Esophagus (tissue), 2 donors: Measurements from ENCODE around the gene OLAH. TPM values are rescaled to one million over a fixed set of nuclear protein-coding genes. Genes with fewer than 3 reads are reported as not detected.

Experiments
- H3K27ac ChIP-seq, 2 donors: one replicate each; pipeline ENCODE4 v1.5.1; 2013; ENCODE audit warnings: low read depth in 2 of 2, mild to moderate bottlenecking in 2 of 2, inconsistent platforms in 1 of 2, low read length in 1 of 2, moderate library complexity in 1 of 2
- H3K27me3 ChIP-seq, 2 donors: one replicate each; pipeline ENCODE4 v1.6.1; 2013; ENCODE audit warnings: low read length in 2 of 2, control low read depth in 1 of 2, mild to moderate bottlenecking in 1 of 2; ENCODE audit not compliant: insufficient read depth in 2 of 2, control insufficient read depth in 1 of 2
- H3K36me3 ChIP-seq, 2 donors: one replicate each; pipeline ENCODE4 v1.6.1; 2013; ENCODE audit warnings: low read length in 1 of 2; ENCODE audit not compliant: control insufficient read depth in 2 of 2, insufficient read depth in 2 of 2
- H3K4me1 ChIP-seq, 2 donors: one replicate each; pipeline ENCODE4 v1.6.1; 2013; ENCODE audit warnings: low read length in 1 of 2; ENCODE audit not compliant: control insufficient read depth in 2 of 2, insufficient read depth in 2 of 2
- H3K4me3 ChIP-seq, 2 donors: one replicate each; pipeline ENCODE4 v1.5.1; 2013; ENCODE audit warnings: low read length in 2 of 2, mild to moderate bottlenecking in 2 of 2, low read depth in 1 of 2, moderate library complexity in 1 of 2
- H3K9me3 ChIP-seq, 2 donors: one replicate each; pipeline ENCODE4 v1.6.1; 2013; ENCODE audit warnings: mild to moderate bottlenecking in 2 of 2, low read depth in 1 of 2, low read length in 1 of 2, moderate library complexity in 1 of 2; ENCODE audit not compliant: control insufficient read depth in 2 of 2, insufficient read depth in 1 of 2
- WGBS, 2 donors: extraction: QIAGEN DNeasy Blood & Tissue Kit; methylation state at CpG; one replicate each; pipeline ENCODE4 v1.1.7; 2013; 5-methylcytosine and 5-hydroxymethylcytosine counted together
- polyA plus RNA-seq, 2 donors: library from polyadenylated mRNA; stranded (reverse); fragments of 200-250 nt; gene quantifications; one replicate each; pipeline ENCODE4 v1.2.3, GENCODE V29; 2013
- donor health status: healthy with polysubstance abuse.
- donor health status: Bipolar disorder and iron deficiency.

Gene OLAH
- polyA plus RNA-seq, 2 donors = 0.31 to 6.9 TPM

DNA sequence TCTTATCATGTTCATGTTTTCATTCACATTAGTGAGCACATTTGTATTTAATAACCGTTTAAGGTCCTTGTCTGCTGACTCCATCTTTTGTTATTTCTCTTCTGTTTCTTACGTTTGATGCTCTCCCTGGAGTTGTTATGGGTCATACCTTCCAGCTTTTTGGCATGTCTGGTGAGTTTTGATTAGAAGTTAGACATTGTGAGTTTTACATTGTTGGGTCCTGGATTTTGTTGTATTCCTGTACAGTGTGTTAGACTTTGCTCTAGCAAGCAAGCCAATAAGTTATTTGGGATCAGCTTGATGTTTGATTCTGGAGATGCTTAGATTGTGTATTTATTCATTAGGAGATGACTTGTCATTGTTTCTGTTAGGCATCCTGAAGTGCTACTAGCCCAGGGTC is 16.9 kb downstream of the OLAH start:
- H3K4me3 ChIP-seq = no peak overlapping the region
- no peak overlapping the region for H3K27ac ChIP-seq
- no peaks in the 10 kb centered on the region for H3K36me3 ChIP-seq
- WGBS, 2 donors = 78 to 79% methylated on average over 2 of the region's 2 CpGs
- H3K4me1 ChIP-seq = no peaks in the 10 kb centered on the region
- no peaks in the 10 kb centered on the region for H3K27me3 ChIP-seq
- peaks cover 0 to 3% of the 10 kb centered on the region in 2 donors for H3K9me3 ChIP-seq

DNA sequence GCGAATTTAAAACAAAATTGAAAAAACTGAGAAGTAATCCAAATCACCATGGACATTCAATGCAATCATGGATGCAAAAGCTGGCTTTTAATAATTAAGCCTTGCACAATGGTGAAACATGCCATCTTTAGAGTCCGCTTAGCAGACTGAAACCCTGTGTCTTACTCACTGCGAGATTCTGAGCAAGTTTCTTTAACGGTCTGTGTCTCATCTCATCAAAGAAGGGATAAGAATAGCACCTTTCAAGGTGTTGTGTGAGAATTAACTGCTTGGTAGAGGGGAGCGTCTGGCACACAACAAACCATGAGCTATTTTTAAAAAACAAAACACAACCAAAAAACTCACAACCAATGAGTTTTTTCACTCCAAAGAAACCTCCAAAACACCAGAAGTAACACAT is 23.4 kb downstream of the OLAH start:
- 88 to 91% methylated on average over 5 of the region's 5 CpGs for WGBS, 2 donors
- no peak overlapping the region for H3K4me3 ChIP-seq

DNA sequence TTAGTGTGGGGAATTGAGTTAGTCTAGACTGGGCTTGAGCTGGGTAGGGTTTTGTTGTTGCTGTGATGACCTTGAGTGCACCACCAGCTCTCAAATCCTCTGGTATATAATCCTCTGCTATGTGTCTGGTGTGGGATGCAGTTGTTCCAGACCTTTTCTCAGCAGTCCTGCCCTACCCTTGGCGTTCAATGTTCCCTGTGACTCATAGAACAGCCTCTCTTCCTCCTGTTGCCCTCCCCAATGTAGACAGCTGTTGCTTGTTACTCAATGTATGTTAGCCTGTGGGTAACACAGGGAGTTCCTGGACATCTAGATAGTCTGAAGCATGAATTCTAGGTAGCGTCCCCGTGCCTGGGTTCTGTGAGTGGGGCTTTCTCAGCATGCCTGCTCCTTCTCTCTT is 25.1 kb downstream of the OLAH start:
- Histone ChIP-seq H3K27me3 (no peaks in the 10 kb centered on the region), H3K36me3 (no peaks in the 10 kb centered on the region), H3K27ac (no peak overlapping the region), H3K4me3 (no peak overlapping the region), H3K9me3 (no peaks in the 10 kb centered on the region), H3K4me1 (no peaks in the 10 kb centered on the region)
- 77% methylated on average over 3 of the region's 3 CpGs for WGBS, 2 donors

More for the DNA sequence above, 23.4 kb downstream of the OLAH start:
- H3K27me3 ChIP-seq = no peaks in the 10 kb centered on the region
- no peaks in the 10 kb centered on the region for H3K4me1 ChIP-seq
- no peak overlapping the region for H3K27ac ChIP-seq
- H3K9me3 ChIP-seq = no peaks in the 10 kb centered on the region
- H3K36me3 ChIP-seq = no peaks in the 10 kb centered on the region

DNA sequence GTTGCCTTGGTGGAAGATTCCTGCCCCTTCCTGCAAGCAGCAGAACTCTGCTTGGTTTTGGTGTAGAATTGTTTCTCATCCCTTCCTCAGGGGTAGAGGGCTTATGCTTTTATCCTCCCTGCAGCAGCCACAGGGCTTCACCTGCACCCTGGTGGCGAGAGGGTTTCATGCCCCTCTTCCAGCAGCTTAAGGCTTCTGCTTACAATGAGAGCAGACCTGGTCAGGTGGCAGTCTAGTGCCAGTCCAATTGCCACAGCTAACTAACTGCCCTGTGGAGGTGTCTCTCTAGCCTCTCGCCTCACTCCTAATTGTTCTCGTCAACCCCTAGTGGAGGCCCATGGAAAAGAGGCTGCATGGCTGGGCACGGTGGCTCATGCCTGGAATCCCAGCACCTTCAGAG is 25.5 kb downstream of the OLAH start:
- no peaks in the 10 kb centered on the region for H3K36me3 ChIP-seq

DNA sequence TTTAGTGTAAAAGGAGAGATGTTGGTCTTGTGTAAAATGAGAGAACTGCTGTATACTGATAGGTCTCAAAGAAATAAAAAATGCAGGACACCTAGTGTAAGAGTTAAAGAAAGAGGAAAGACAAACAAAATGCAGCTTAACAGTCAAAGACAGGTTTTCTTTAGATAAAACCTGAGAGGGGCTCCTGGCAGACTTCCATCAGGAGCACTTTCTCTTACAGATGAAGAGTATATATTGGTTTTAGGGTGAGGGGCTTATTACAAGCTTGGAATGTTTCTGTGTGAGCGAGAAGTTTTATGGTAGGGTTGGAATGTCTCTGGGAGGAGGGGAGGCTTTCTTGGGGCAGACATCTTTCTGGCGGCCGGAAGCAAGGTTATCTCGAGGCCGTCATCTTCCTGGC is 28.6 kb downstream of the OLAH start:
- WGBS, 2 donors = 96 to 98% methylated on average over 5 of the region's 5 CpGs
- H3K27ac ChIP-seq = no peak overlapping the region
- no peaks in the 10 kb centered on the region for H3K36me3 ChIP-seq
- no peaks in the 10 kb centered on the region for H3K9me3 ChIP-seq
- no peaks in the 10 kb centered on the region for H3K27me3 ChIP-seq
- no peaks in the 10 kb centered on the region for H3K4me1 ChIP-seq
- H3K4me3 ChIP-seq = no peak overlapping the region

More for the DNA sequence above, 25.5 kb downstream of the OLAH start:
- Histone ChIP-seq H3K27ac (no peak overlapping the region), H3K9me3 (no peaks in the 10 kb centered on the region), H3K4me1 (no peaks in the 10 kb centered on the region), H3K4me3 (no peak overlapping the region), H3K27me3 (no peaks in the 10 kb centered on the region)
- WGBS, 2 donors = 73 to 79% methylated on average over 4 of the region's 4 CpGs

DNA sequence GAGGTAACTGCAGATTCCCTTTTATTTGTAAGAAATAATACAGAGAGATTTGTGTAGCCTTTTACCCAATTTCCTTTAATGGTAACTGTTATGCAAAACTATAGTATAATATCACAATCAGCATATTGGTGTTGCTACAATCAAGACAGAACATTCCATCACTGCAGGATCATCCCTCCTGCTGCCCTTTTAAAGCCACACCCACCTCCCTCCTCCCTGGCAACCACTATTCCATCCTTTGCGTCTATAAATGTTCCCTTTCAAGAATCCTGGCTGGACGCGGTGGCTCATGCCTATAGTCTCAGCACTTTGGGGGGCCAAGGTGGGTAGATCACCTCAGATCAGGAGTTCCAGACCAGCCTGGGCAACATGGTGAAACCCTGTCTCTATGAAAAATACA is 31.7 kb downstream of the OLAH start:
- Histone ChIP-seq H3K4me3 (no peak overlapping the region), H3K36me3 (no peaks in the 10 kb centered on the region), H3K27me3 (no peaks in the 10 kb centered on the region), H3K9me3 (no peaks in the 10 kb centered on the region), H3K4me1 (no peaks in the 10 kb centered on the region), H3K27ac (no peak overlapping the region)
- WGBS, 2 donors = 92 to 95% methylated on average over 3 of the region's 3 CpGs

DNA sequence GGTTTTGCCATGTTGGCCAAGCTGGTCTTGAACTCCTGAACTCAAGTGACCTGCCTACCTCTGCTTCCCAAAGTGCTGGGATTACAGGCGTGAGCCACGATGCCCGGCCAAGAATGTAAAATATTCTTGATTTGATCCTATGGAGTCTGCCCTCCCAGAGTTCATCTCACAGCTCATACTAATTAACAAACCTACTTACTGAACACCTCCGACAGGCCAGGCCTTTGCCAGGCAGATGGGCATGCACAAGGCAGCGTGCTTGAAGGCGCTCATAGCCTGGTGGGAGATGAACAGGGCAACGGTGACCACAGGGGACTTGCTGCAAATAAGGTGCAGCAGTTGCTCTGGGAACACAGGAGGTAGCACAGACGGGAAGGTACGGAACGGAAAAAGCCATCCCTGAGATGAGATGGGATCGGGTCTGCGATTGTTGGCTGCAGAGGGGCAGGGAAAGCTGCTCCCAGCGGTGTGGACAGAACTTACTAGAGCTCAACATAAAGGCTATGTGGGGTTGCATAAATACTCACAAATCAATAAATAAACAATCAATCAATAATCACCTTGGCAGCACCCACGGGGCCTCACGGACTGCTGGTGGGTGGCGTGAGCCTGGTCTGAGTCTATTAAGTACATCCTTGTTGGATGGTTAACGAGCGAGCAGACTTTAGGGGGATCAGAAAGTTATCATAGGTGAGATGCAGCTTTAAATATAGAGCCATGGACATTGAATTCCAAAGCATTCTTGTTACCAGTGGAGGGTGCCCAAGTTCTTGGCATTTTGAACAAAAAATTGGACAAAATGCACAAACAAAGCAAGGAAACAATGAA is 40.1 kb downstream of the OLAH start:
- WGBS, 2 donors = 69 to 73% methylated on average over 18 of the region's 18 CpGs
- no peaks in the 10 kb centered on the region for H3K36me3 ChIP-seq
- peak overlapping the region; percentile 18 to 45 for H3K4me3 ChIP-seq

DNA sequence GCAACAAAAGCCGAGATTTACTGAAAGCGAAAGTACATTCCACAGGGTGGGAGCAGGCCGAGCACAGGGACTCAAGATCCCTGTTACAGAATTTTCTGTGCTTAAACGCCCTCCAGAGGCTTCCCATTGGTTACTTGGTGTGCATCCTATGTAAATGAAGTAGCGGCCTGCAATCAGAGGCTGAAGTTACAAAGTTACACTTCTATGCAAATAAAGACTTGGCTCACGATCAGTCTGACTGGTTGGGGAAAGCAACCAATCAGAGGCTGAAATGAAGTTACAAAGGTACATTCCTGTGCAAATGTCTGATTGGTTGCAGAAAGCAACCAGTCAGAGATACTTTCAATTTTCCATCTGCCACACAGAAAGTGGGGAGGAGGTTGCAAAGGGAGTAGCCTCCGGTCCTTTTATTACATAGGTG is 40.8 kb downstream of the OLAH start:
- peak overlapping the region; percentile 18 to 45 for H3K4me3 ChIP-seq
- WGBS, 2 donors = 12 to 24% methylated on average over 7 of the region's 7 CpGs
- no peaks in the 10 kb centered on the region for H3K36me3 ChIP-seq
- no peaks in the 10 kb centered on the region for H3K9me3 ChIP-seq
- no peaks in the 10 kb centered on the region for H3K27me3 ChIP-seq
- H3K4me1 ChIP-seq = peaks cover 0 to 3% of the 10 kb centered on the region in 2 donors
- no peak overlapping the region for H3K27ac ChIP-seq

More for the DNA sequence above, 40.1 kb downstream of the OLAH start:
- no peaks in the 10 kb centered on the region for H3K9me3 ChIP-seq
- H3K4me1 ChIP-seq = peaks cover 0 to 3% of the 10 kb centered on the region in 2 donors
- H3K27ac ChIP-seq = peak overlapping the region in 1 of 2 donors; percentile 42
- H3K27me3 ChIP-seq = no peaks in the 10 kb centered on the region

DNA sequence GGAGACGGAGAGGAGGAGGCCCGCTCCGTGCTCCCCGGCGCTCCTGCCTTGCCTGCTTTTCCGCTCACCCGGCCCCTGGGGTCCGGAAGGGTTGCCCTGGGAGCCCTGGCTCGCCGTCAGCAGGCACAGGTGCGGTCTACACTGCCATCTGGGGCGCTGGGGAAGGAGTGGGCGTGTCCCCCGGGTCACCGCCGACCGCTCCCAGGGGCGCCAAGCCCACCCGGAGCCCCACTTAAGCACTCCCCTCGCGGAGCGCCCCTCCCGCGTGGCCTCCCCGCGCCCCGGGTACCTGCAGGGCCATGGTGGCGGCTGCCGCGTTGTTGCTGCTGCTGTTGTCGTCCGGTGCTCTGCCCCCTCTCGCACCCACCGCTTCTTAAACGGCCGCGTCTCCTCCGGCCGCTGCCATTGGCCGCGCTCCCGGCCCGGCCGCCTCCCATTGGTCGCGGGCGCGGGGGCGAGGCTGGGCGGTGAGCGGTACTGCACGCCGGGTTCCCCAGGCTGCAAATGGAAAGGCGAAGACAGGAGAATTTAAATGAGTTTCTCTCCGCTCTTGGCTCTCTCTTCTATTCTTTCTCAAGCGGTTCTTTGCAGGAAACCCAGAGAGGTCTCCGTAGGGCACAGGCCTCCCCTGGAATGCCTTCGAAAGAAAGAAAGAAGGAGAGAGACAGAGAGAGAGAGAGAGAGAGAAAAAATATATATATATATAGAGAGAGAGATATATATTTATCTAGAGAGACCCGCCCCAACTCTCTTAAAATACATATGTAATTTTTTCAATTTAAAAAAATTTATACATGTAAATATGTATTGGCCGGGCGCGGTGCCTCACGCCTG is 44.9 kb downstream of the OLAH start, which contains the start of gene ACBD7:
ACBD7 (minus strand) TSS at position 349 of the 834 bp plus-strand sequence; CDS start at position 301, 48 bp downstream.
- WGBS, 2 donors = 6% methylated on average over 63 of the region's 63 CpGs
- Histone ChIP-seq H3K4me3 (peak within 1 kb of the TSS; percentile 40 to 56), H3K27me3 (no peaks in the 10 kb centered on the region), H3K36me3 (no peaks in the 10 kb centered on the region), H3K4me1 (peaks cover 0 to 2% of the 10 kb centered on the region in 2 donors), H3K9me3 (no peaks in the 10 kb centered on the region), H3K27ac (no peak within 1 kb of the TSS)
